Esophagus muscularis mucosa (tissue), 3 donors: ENCODE data around the gene PIGH.

Experiments
- CTCF ChIP-seq, 3 experiments: fragments of 200-600 bp in 2 of 3; fragments of 450-650 bp in 1 of 3; sonication (generic) in 2 of 3; IDR thresholded peaks; one replicate each; pipeline ENCODE4 v1.5.1; 2017 to 2019; ENCODE audit warnings: antibody characterized with exemption in 3 of 3, mild to moderate bottlenecking in 2 of 3, moderate library complexity in 1 of 3
- POLR2A ChIP-seq: fragments of 450-650 bp; IDR thresholded peaks from one replicate; pipeline ENCODE4 v1.6.1; 2017; ENCODE audit warnings: antibody characterized with exemption, moderate library complexity, mild to moderate bottlenecking, low read depth
- POLR2AphosphoS5 ChIP-seq, 2 donors: sonication (generic); formaldehyde crosslinking; IDR thresholded peaks; one replicate each; pipeline ENCODE4 v1.6.1; 2017; ENCODE audit warnings: antibody characterized with exemption in 2 of 2

GRCh38 chr14:67580336-67581171 is 19.5 kb downstream of the PIGH start:
- TF ChIP-seq POLR2AphosphoS5 (IDR thresholded peaks at IDR 0.05) (no peak), CTCF (IDR thresholded peaks at IDR 0.05) (no peak), POLR2A (no peak)
